GM11168 (cell line): Measurements from ENCODE around the gene MRPS7.

Experiments
- in situ Hi-C: fragments of 300-500 bp; cut with MboI; formaldehyde crosslinking; loops from one replicate; pipeline ENCODE4 v1.12.0; 2022; ENCODE audit warnings: low sequenced_read_pairs; ENCODE audit not compliant: unreplicated experiment

MRPS7 gene

GRCh38 chr17:75301502-75302206, 40.0 kb downstream of the MRPS7 start:
- in situ Hi-C loops: no loop called here

GRCh38 chr17:75307957-75308731, 46.5 kb downstream of the MRPS7 start:
- in situ Hi-C loops: no loop called here

- in situ Hi-C loops: no loop called here
Observed at GRCh38 chr17:75308732-75309629, 47.3 kb downstream of the MRPS7 start.

- in situ Hi-C loops: no loop called here
Observed at GRCh38 chr17:75313941-75314551, 52.4 kb downstream of the MRPS7 start.

GRCh38 chr17:75315541-75316243, 54.0 kb downstream of the MRPS7 start:
- in situ Hi-C loops: no loop called here
